Choroid plexus epithelial cell (primary cell): Measurements from ENCODE around the gene ZNF841.
"Not testable (repeated sequence)": the region's sequence is repeated elsewhere in the genome, so short reads cannot be mapped to it uniquely, and the experiment has no call there.

ENCODE experiments used
- DNase-seq: peaks from one replicate; pipeline ENCODE4 v3.0.0-alpha.2; 2010; ENCODE audit warnings: low read depth
- H3K4me3 ChIP-seq: 2 replicates; pipeline ENCODE4 v1.5.1; 2011; ENCODE audit warnings: low read depth, mild to moderate bottlenecking, control low read depth, low read length, moderate library complexity
- CTCF ChIP-seq: conservative IDR thresholded peaks from 2 replicates; pipeline ENCODE4 v1.5.1; 2011; ENCODE audit warnings: low read depth, mild to moderate bottlenecking, control low read depth, inconsistent platforms, low read length, moderate library complexity

The ZNF841 gene

DNA sequence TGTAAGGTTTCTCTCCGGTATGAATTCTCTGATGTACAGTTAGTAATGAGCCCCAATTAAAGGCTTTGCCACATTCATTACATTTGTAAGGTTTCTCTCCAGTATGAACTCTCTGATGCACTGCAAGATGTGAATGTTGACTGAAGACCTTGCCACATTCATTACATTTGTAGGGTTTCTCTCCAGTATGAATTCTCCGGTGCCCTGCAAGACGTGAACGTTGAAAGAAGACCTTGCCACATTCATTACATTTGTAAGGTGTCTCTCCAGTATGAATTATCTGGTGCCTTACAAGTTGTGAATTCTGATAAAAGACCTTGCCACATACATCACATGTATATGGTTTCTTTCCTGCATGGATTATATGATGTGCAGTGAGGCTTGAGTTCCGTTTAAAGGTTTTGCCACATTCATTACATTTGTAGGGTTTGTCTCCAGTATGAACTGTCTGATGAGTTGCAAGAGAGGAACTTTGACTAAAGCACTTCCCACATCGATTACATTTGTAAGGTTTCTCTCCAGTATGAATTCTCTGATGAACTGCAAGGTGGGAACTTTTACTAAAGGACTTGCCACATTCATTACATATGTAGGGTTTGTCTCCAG lies 29.2 kb downstream of the ZNF841 start:
- TF ChIP-seq CTCF = no peak
- H3K4me3 ChIP-seq = no peak overlapping the region
- no peak for DNase-seq

- no peak overlapping the region for H3K4me3 ChIP-seq
- DNase-seq = no peak
- TF ChIP-seq CTCF = no peak
Observed at GRCh38 chr19:52065399-52065798, 30.2 kb downstream of the ZNF841 start.

DNA sequence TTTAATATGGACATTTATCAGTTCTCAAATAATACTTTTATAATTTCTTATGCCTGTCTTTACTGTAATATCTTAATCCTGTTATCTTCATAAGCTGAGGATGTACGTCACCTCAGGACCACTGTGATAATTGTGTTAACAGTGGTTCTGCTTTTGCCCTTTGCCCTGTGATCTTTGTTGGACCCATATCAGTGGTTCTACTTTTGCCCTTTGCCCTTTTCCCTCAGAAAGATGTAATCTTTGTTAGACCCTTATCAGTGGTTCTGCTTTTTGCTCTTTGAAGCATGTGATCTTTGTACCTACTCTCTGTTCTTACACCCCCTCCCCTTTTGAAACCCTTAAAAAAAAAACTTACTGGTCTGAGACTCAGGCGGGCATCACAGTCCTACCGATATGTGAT lies 39.1 kb downstream of the ZNF841 start:
- H3K4me3 ChIP-seq, DNase-seq: not testable (repeated sequence)

GRCh38 chr19:52051736-52052135 lies 43.8 kb downstream of the ZNF841 start:
- not testable (repeated sequence) for DNase-seq, H3K4me3 ChIP-seq

- TF ChIP-seq CTCF = no peak
- DNase-seq = peak; percentile 97
- peak within 1 kb of the TSS; percentile 81 for H3K4me3 ChIP-seq
Observed at GRCh38 chr19:52048555-52049501, 46.7 kb downstream of the ZNF841 start, which contains the start of gene ZNF432. Gene ZNF432 (minus strand): TSS chr19:52048838. CDS start chr19:52046868, 1,970 bp downstream.

GRCh38 chr19:52039169-52039568 lies 56.4 kb downstream of the ZNF841 start:
- no peak for DNase-seq
- no peak overlapping the region for H3K4me3 ChIP-seq
- TF ChIP-seq CTCF = no peak

DNA sequence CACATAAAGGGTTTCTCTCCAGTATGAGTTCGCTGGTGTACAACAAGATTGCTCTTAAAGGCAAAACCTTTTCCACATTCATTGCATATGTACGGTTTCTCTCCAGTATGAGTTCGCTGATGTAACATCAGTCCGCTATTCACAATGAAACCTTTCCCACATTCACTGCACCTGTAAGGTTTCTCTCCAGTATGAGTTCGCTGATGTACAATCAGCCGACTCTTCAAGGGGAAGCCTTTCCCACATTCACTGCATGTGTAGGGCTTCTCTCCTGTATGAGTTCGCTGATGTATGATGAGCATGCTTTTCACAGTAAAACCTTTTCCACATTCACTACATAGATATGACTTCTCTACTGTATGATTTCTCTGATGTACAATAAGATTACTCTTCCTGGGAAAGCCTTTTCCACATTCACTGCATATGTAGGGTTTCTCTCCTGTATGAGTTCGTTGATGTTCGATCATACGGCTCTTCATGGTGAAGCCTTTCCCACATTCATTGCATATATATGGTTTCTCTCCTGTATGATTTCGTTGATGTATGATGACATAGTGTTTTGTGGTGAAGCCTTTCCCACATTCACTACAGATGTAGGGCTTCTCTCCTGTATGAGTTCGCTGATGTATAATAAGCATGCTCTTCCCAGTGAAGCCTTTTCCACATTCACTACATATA lies 61.4 kb downstream of the ZNF841 start:
- no peak overlapping the region for H3K4me3 ChIP-seq

More for the DNA sequence above, 61.4 kb downstream of the ZNF841 start:
- no peak for TF ChIP-seq CTCF
- peak; percentile 26 for DNase-seq
